Transverse colon (tissue), 4 donors: ENCODE measurements around the gene LRRC49. TPM values are rescaled to one million over a fixed set of nuclear protein-coding genes. Genes with fewer than 3 reads are reported as not detected.

ENCODE experiments used
- DNase-seq: peaks from one replicate; pipeline ENCODE4 v3.0.0-alpha.2; 2019
- H3K27ac ChIP-seq, 4 donors: fragments of 200-600 bp; sonication (generic); 2 replicates each; pipeline ENCODE4 v1.5.1; 2016 to 2018; ENCODE audit warnings: inconsistent platforms in 4 of 4
- H3K27me3 ChIP-seq: fragments of 200-600 bp; sonication (generic); 2 replicates; pipeline ENCODE4 v1.5.1; 2017; ENCODE audit warnings: inconsistent platforms
- H3K36me3 ChIP-seq, 4 donors: fragments of 200-600 bp; sonication (generic); 2 replicates each; pipeline ENCODE4 v1.5.1; 2017 to 2019; ENCODE audit warnings: inconsistent platforms in 4 of 4
- H3K4me1 ChIP-seq, 4 donors: fragments of 200-600 bp; sonication (generic); 2 replicates each; pipeline ENCODE4 v1.5.1; 2017 to 2020; ENCODE audit warnings: inconsistent platforms in 4 of 4
- H3K4me3 ChIP-seq, 4 donors: fragments of 200-600 bp; sonication (generic); 1 replicate in 1 of 4; 2 replicates in 3 of 4; pipeline versions ENCODE4 v1.5.1 to v1.6.1; 2017 to 2019; ENCODE audit warnings: inconsistent platforms in 4 of 4
- H3K9me3 ChIP-seq, 2 donors: fragments of 200-600 bp; sonication (generic); 2 replicates each; pipeline ENCODE4 v1.5.1; 2017 to 2019; ENCODE audit warnings: inconsistent platforms in 2 of 2
- CTCF ChIP-seq, 5 experiments: fragments of 200-600 bp in 3 of 5; fragments of 450-650 bp in 2 of 5; sonication (generic) in 3 of 5; IDR thresholded peaks; 1 replicate in 2 of 5; 2 replicates in 3 of 5; pipeline ENCODE4 v1.5.1; 2016 to 2017; ENCODE audit warnings: antibody characterized with exemption in 5 of 5, inconsistent platforms in 3 of 5, mild to moderate bottlenecking in 2 of 5, moderate library complexity in 1 of 5
- EP300 ChIP-seq: sonication (generic); formaldehyde crosslinking; IDR thresholded peaks from one replicate; pipeline ENCODE4 v1.6.1; 2017; ENCODE audit warnings: antibody characterized with exemption, low read depth
- POLR2A ChIP-seq: fragments of 450-650 bp; IDR thresholded peaks from one replicate; pipeline ENCODE4 v1.6.1; 2016; ENCODE audit warnings: antibody characterized with exemption, mild to moderate bottlenecking, moderate library complexity
- POLR2AphosphoS5 ChIP-seq, 3 donors: sonication (generic); formaldehyde crosslinking; IDR thresholded peaks; one replicate each; pipeline ENCODE4 v1.6.1; 2016; ENCODE audit warnings: antibody characterized with exemption in 3 of 3
- WGBS, 2 donors: methylation state at CpG; one replicate each; pipeline ENCODE4 v1.1.5; 2018; ENCODE audit warnings: low coverage in 1 of 2; 5-methylcytosine and 5-hydroxymethylcytosine counted together
- in situ Hi-C, 4 donors: fragments of 200-750 bp; cut with MboI; loops; one replicate each; pipeline versions ENCODE4 v1.15.0 to v1.15.1; 2017; ENCODE audit warnings: low sequenced_read_pairs in 3 of 4, low pct_ligation_motif_present in 1 of 4, low pct_unique_long_range_greater_than_20kb in 1 of 4
- intact Hi-C: fragments of 100-400 bp; cut with DNase I; formaldehyde crosslinking; loops from one replicate; pipeline ENCODE4 v1.15.1; 2023; ENCODE audit warnings: low total_unique reads
- total RNA-seq, 4 donors: library from RNA; depleted of rRNA; stranded (reverse); fragments of >200 nt; gene quantifications; one replicate each; pipeline ENCODE4 v1.1.0, GENCODE V29; 2016

The LRRC49 gene
- total RNA-seq, 4 donors from 2014 or later: 2.2 to 5.2 (median 4.8) TPM; not detected in 1

- intact Hi-C loops: no loop called here
- 92 to 95% methylated on average over 4 to 5 of the region's 5 CpGs for WGBS, 2 donors
- H3K4me3 ChIP-seq: no peak overlapping the region
- TF ChIP-seq POLR2A: no peak
- TF ChIP-seq EP300: no peak
- TF ChIP-seq CTCF (IDR thresholded peaks at IDR 0.05): peak in 2 of 5 experiments; percentile 5 to 13
- no peak for DNase-seq
- peaks cover 0 to 17% (median 2%) of the 10 kb centered on the region in 4 donors for H3K36me3 ChIP-seq
- no peak overlapping the region for H3K27ac ChIP-seq
- no peaks in the 10 kb centered on the region for H3K4me1 ChIP-seq
- peaks cover 9 to 13% of the 10 kb centered on the region in 2 donors for H3K9me3 ChIP-seq
- in situ Hi-C loops: no loop called here
- H3K27me3 ChIP-seq: no peaks in the 10 kb centered on the region
These were observed 15.3 kb downstream of the LRRC49 start for GRCh38 chr15:70907784-70908471.

GRCh38 chr15:70910958-70911357 lies 18.3 kb downstream of the LRRC49 start:
- no peaks in the 10 kb centered on the region for H3K27me3 ChIP-seq
- in situ Hi-C loops (no loop called here), intact Hi-C loops (no loop called here)
- no peak overlapping the region for H3K27ac ChIP-seq
- no peaks in the 10 kb centered on the region for H3K4me1 ChIP-seq
- TF ChIP-seq POLR2AphosphoS5 (IDR thresholded peaks at IDR 0.05) (no peak), EP300 (no peak), POLR2A (no peak), CTCF (IDR thresholded peaks at IDR 0.05) (no peak)
- WGBS, 2 donors: 75 to 78% methylated on average over 1 of the region's 1 CpG
- no peak for DNase-seq
- H3K9me3 ChIP-seq: peaks cover 9 to 13% of the 10 kb centered on the region in 2 donors
- peaks cover 0 to 6% (median 2%) of the 10 kb centered on the region in 4 donors for H3K36me3 ChIP-seq
- no peak overlapping the region for H3K4me3 ChIP-seq

GRCh38 chr15:70912187-70912586 lies 19.6 kb downstream of the LRRC49 start:
- in situ Hi-C loops: no loop called here
- intact Hi-C loops: no loop called here

GRCh38 chr15:70916531-70916930 lies 23.9 kb downstream of the LRRC49 start:
- Histone ChIP-seq H3K4me1 (no peaks in the 10 kb centered on the region), H3K27ac (no peak overlapping the region), H3K4me3 (no peak overlapping the region), H3K36me3 (no peaks in the 10 kb centered on the region), H3K9me3 (no peaks in the 10 kb centered on the region), H3K27me3 (no peaks in the 10 kb centered on the region)
- in situ Hi-C loops (no loop called here), intact Hi-C loops (no loop called here)
- no peak for TF ChIP-seq POLR2AphosphoS5 (IDR thresholded peaks at IDR 0.05)
- TF ChIP-seq CTCF (IDR thresholded peaks at IDR 0.05): no peak
- TF ChIP-seq EP300: no peak
- no peak for TF ChIP-seq POLR2A
- WGBS, 2 donors: 93% methylated on average over 9 of the region's 10 CpGs; no CpG with 5 or more reads in 1 of the 2 donors
- DNase-seq: no peak

More at GRCh38 chr15:70912187-70912586, 19.6 kb downstream of the LRRC49 start:
- Histone ChIP-seq H3K4me3 (no peak overlapping the region), H3K9me3 (peaks cover 9 to 13% of the 10 kb centered on the region in 2 donors), H3K27ac (no peak overlapping the region), H3K36me3 (peaks cover 0 to 6% (median 2%) of the 10 kb centered on the region in 4 donors), H3K27me3 (no peaks in the 10 kb centered on the region), H3K4me1 (no peaks in the 10 kb centered on the region)
- 30 to 36% methylated on average over 1 of the region's 1 CpG for WGBS, 2 donors
- no peak for TF ChIP-seq POLR2A
- TF ChIP-seq CTCF (IDR thresholded peaks at IDR 0.05): no peak
- TF ChIP-seq POLR2AphosphoS5 (IDR thresholded peaks at IDR 0.05): no peak
- no peak for TF ChIP-seq EP300
- DNase-seq: no peak
